Kidney glomerular epithelial cell (primary cell): ENCODE results near the gene DHRS4.

Experiments used
- DNase-seq: peaks from one replicate; lab custom pipeline; 2025; lab: John Stamatoyannopoulos, UW

DHRS4 gene

GRCh38 chr14:23953464-23954278 lies at the start of gene DHRS4:
DHRS4 (plus strand) TSS chr14:23953770; CDS start chr14:23953789, 19 bp downstream.
- peak; percentile 81 for DNase-seq

GRCh38 chr14:23910101-23910875 lies 43.3 kb upstream of the DHRS4 start:
- DNase-seq, result peak; percentile 71

GRCh38 chr14:23910876-23911210 lies 42.7 kb upstream of the DHRS4 start:
- DNase-seq, result no peak

- no peak for DNase-seq
Measured at GRCh38 chr14:23915559-23915958, 38.0 kb upstream of the DHRS4 start.

GRCh38 chr14:23916004-23916403 lies 37.6 kb upstream of the DHRS4 start:
- no peak for DNase-seq

GRCh38 chr14:23916446-23916845 lies 37.1 kb upstream of the DHRS4 start:
- DNase-seq, result no peak

- DNase-seq, result no peak
Measured at GRCh38 chr14:23922545-23922944, 31.0 kb upstream of the DHRS4 start.

GRCh38 chr14:23925523-23926075 lies 28.0 kb upstream of the DHRS4 start:
- no peak for DNase-seq

GRCh38 chr14:23926543-23926942 lies 27.0 kb upstream of the DHRS4 start:
- DNase-seq, result no peak

GRCh38 chr14:23929136-23929535 lies 24.4 kb upstream of the DHRS4 start:
- no peak for DNase-seq

- DNase-seq, result no peak
Measured at GRCh38 chr14:23929822-23930294, 23.7 kb upstream of the DHRS4 start.

GRCh38 chr14:23930742-23931141 lies 22.8 kb upstream of the DHRS4 start:
- DNase-seq, result peak; percentile 11

GRCh38 chr14:23931721-23932289 lies 21.8 kb upstream of the DHRS4 start:
- no peak for DNase-seq

GRCh38 chr14:23932639-23933038 lies 20.9 kb upstream of the DHRS4 start:
- DNase-seq, result no peak

- no peak for DNase-seq
Measured at GRCh38 chr14:23933108-23933741, 20.3 kb upstream of the DHRS4 start.

- no peak for DNase-seq
Measured at GRCh38 chr14:23933742-23934128, 19.8 kb upstream of the DHRS4 start.

- no peak for DNase-seq
Measured at GRCh38 chr14:23935158-23935557, 18.4 kb upstream of the DHRS4 start.

GRCh38 chr14:23936084-23936829 lies 17.3 kb upstream of the DHRS4 start:
- DNase-seq, result no peak

GRCh38 chr14:23937203-23937602 lies 16.4 kb upstream of the DHRS4 start:
- DNase-seq, result no peak

- no peak for DNase-seq
Measured at GRCh38 chr14:23938823-23939222, 14.7 kb upstream of the DHRS4 start.

GRCh38 chr14:23939607-23940326 lies 13.8 kb upstream of the DHRS4 start:
- no peak for DNase-seq
